GM12878 (cell line): ENCODE measurements around the gene LENG1. TPM values are rescaled to one million over a fixed set of nuclear protein-coding genes. Genes with fewer than 3 reads are reported as not detected.

Source experiments
- ATAC-seq: fragments of 200-7000 bp; cut with Tn5 transposase; 3 replicates; pipeline ENCODE4 v1.9.1; 2020; ENCODE audit warnings: mild to moderate bottlenecking, moderate library complexity
- BruUV-seq: library from RNA; stranded (reverse); fragments of 400-500 nt; replicated peaks from 2 replicates; lab custom pipeline; 2021; lab: Mats Ljungman, UMichigan
- CTCF ChIA-PET: fragments of 300-600 bp; sonication (Branson Sonifier 250); formaldehyde crosslinking; extraction: SDS; loops from one replicate; lab custom pipeline; 2021; ENCODE audit warnings: inconsistent platforms; lab: Yijun Ruan, JAX
- POLR2A ChIA-PET: fragments of 350-600 bp; formaldehyde crosslinking; extraction: SDS; loops from one replicate; lab custom pipeline; 2021; ENCODE audit warnings: inconsistent platforms; lab: Charles Lee
- RAD21 ChIA-PET: fragments of 300-600 bp; sonication (Branson Sonifier 250); formaldehyde crosslinking; loops from one replicate; lab custom pipeline; 2023; ENCODE audit warnings: antibody characterized with exemption; ENCODE audit not compliant: unreplicated experiment; lab: Charles Lee
- SMC1A ChIA-PET: fragments of 300-600 bp; sonication (Branson Sonifier 250); formaldehyde crosslinking; loops from one replicate; lab custom pipeline; 2023; ENCODE audit not compliant: unreplicated experiment, uncharacterized antibody; lab: Charles Lee
- DNase-seq: peaks from one replicate; pipeline ENCODE4 v3.0.0-alpha.2; 2011; ENCODE audit warnings: low read depth, low spot score
- FAIRE-seq: peaks from 3 replicates; lab custom pipeline; 2011; peaks lifted over from hg19 to GRCh38; lab: Jason Lieb, UNC
- H2AFZ ChIP-seq: 2 replicates; pipeline ENCODE4 v1.6.0; 2011; ENCODE audit warnings: low read depth, low read length, control low read depth; ENCODE audit not compliant: control insufficient read depth
- H3K27ac ChIP-seq: 2 replicates; pipeline ENCODE4 v1.5.1; 2011; ENCODE audit warnings: control low read depth; ENCODE audit not compliant: control insufficient read depth, insufficient read depth
- H3K27me3 ChIP-seq, 2 experiments: replicated peaks in 1 of 2; 2 replicates each; pipeline versions ENCODE4 v1.6.0 to v1.6.1; 2011; ENCODE audit warnings: low read length in 1 of 2; ENCODE audit not compliant: control insufficient read depth in 2 of 2, insufficient read depth in 2 of 2
- H3K36me3 ChIP-seq, 2 experiments: 2 replicates each; pipeline ENCODE4 v1.5.1; 2011; ENCODE audit warnings: low read length in 1 of 2; ENCODE audit not compliant: control insufficient read depth in 2 of 2, insufficient read depth in 2 of 2
- H3K4me1 ChIP-seq: 2 replicates; pipeline ENCODE4 v1.6.1; 2011; ENCODE audit warnings: mild to moderate bottlenecking, low read length, moderate library complexity, mixed read lengths; ENCODE audit not compliant: control insufficient read depth, insufficient read depth
- H3K4me2 ChIP-seq: 2 replicates; pipeline ENCODE4 v1.6.0; 2011; ENCODE audit warnings: control low read depth; ENCODE audit not compliant: control insufficient read depth, insufficient read depth
- H3K4me3 ChIP-seq: fragments of 200-600 bp; sonication (generic); 2 replicates; pipeline ENCODE4 v1.5.1; 2016
- H3K79me2 ChIP-seq: 2 replicates; pipeline ENCODE4 v1.6.0; 2011; ENCODE audit warnings: low read length; ENCODE audit not compliant: control insufficient read depth, insufficient read depth
- H3K9ac ChIP-seq: 2 replicates; pipeline ENCODE4 v1.8.0; 2011; ENCODE audit warnings: low read length, control low read depth, mixed read lengths; ENCODE audit not compliant: control insufficient read depth, insufficient read depth
- H3K9me3 ChIP-seq: replicated peaks from 3 replicates; pipeline ENCODE4 v1.5.1; 2011; ENCODE audit warnings: mild to moderate bottlenecking, low read length; ENCODE audit not compliant: control insufficient read depth, insufficient read depth
- H4K20me1 ChIP-seq: 2 replicates; pipeline ENCODE4 v1.6.0; 2011; ENCODE audit not compliant: control insufficient read depth, insufficient read depth
- CHD2 ChIP-seq: IDR thresholded peaks from 2 replicates; pipeline ENCODE4 v1.6.1; 2011; ENCODE audit warnings: low read depth, low read length, improper control_type of control experiment, borderline replicate concordance
- GABPA ChIP-seq: IDR thresholded peaks from 2 replicates; pipeline ENCODE4 v1.6.1; 2014; ENCODE audit warnings: antibody characterized with exemption, low read depth, mild to moderate bottlenecking, inconsistent platforms
- WGBS: methylation state at CpG from one replicate; pipeline ENCODE4 v1.1.6; 2016; ENCODE audit warnings: low lambda C conversion rate; ENCODE audit not compliant: insufficient replicate concordance, insufficient coverage; ENCODE audit errors: missing lambda C conversion rate; 5-methylcytosine and 5-hydroxymethylcytosine counted together
- in situ Hi-C: fragments of 300-500 bp; cut with MboI; formaldehyde crosslinking; loops from 9 replicates; pipeline ENCODE4 v1.14.3; 2018; ENCODE audit warnings: mixed read lengths
- intact Hi-C: fragments of 100-400 bp; cut with micrococcal nuclease; formaldehyde crosslinking; loops from one replicate; pipeline ENCODE4 v1.14.2; 2022; ENCODE audit not compliant: unreplicated experiment
- polyA plus RNA-seq, 11 experiments: library from polyadenylated mRNA; depleted of rRNA in 4 of 11; unstranded in 6 of 11; stranded (reverse) in 5 of 11; fragments of >200 nt; fragmentation: Nextera tagmentation in 4 of 11; fragmentation: Illumina TruSeq in 1 of 11; extraction: Ambion mirVana in 4 of 11; extraction: Trizol in 1 of 11; gene quantifications; 1 replicate in 1 of 11; 2 replicates in 10 of 11; pipeline versions ENCODE4 v1.2.1 to v1.2.3, GENCODE V29; 2011 to 2016; ENCODE audit warnings: inconsistent platforms in 2 of 11, missing spikeins in 2 of 11, low read depth in 1 of 11
- total RNA-seq, 4 experiments: library from RNA; depleted of rRNA in 3 of 4; stranded (reverse); fragments of >200 nt in 3 of 4; fragmentation: Illumina TruSeq in 1 of 4; extraction: Trizol in 1 of 4; gene quantifications; 2 replicates each; pipeline versions ENCODE4 v1.2.1 to v1.2.3, GENCODE V29; 2013 to 2021
- TF ChIP-seq, protein P1 (sequence below): IDR thresholded peaks from 2 replicates; pipeline ENCODE4 v1.6.1; 2012; ENCODE audit warnings: improper control_type of control experiment, low read depth, low read length; ENCODE audit not compliant: insufficient replicate concordance

LENG1 gene
- total and polyA plus RNA-seq, 10 of the 15 experiments (the other 5 are each of a cell fraction or from before 2014, with no cell fraction given): 0.21 to 10.8 (median 5.8) TPM

DNA sequence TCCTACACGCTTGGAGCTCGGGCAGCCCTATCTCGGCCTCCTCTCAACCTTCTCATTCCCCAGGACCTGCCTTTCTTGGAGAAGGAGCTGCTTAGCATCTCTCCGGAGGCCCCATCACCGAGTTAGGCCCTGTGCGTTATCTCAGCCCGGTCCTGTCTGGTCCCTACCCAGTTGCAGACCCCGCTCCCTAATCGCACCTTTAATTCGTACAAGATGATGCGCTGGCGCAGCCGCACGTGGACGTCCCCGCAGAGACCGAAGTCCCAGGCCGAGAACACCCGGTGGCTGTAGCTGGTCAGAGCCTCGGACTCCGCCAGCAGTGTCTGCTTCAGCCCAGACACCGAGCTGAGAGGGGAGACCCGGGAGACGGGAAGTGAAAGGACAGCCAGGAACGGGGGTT, 5.7 kb upstream of the LENG1 start:
- intact Hi-C loops (no loop called here), in situ Hi-C loops (no loop called here)
- no peaks in the 10 kb centered on the region for H3K36me3 ChIP-seq
- no peak overlapping the region for H3K27ac ChIP-seq
- H3K9me3 ChIP-seq: no peaks in the 10 kb centered on the region; the same call in 2 of the 3 replicates
- no peak overlapping the region for H3K4me3 ChIP-seq
- H3K79me2 ChIP-seq: no peaks in the 10 kb centered on the region; the same call in 1 of the 2 replicates
- ATAC-seq: no peak
- H3K4me1 ChIP-seq: peaks cover 4% of the 10 kb centered on the region; the same call in 1 of the 2 replicates
- no peak for FAIRE-seq
- DNase-seq: no peak
- POLR2A ChIA-PET: no interaction called here
- no peaks in the 10 kb centered on the region for H3K27me3 ChIP-seq
- no peak overlapping the region for H3K9ac ChIP-seq
- RAD21 ChIA-PET: no interaction called here
- no peak for TF ChIP-seq CHD2
- no peak for TF ChIP-seq GABPA
- TF ChIP-seq, protein P1, sequence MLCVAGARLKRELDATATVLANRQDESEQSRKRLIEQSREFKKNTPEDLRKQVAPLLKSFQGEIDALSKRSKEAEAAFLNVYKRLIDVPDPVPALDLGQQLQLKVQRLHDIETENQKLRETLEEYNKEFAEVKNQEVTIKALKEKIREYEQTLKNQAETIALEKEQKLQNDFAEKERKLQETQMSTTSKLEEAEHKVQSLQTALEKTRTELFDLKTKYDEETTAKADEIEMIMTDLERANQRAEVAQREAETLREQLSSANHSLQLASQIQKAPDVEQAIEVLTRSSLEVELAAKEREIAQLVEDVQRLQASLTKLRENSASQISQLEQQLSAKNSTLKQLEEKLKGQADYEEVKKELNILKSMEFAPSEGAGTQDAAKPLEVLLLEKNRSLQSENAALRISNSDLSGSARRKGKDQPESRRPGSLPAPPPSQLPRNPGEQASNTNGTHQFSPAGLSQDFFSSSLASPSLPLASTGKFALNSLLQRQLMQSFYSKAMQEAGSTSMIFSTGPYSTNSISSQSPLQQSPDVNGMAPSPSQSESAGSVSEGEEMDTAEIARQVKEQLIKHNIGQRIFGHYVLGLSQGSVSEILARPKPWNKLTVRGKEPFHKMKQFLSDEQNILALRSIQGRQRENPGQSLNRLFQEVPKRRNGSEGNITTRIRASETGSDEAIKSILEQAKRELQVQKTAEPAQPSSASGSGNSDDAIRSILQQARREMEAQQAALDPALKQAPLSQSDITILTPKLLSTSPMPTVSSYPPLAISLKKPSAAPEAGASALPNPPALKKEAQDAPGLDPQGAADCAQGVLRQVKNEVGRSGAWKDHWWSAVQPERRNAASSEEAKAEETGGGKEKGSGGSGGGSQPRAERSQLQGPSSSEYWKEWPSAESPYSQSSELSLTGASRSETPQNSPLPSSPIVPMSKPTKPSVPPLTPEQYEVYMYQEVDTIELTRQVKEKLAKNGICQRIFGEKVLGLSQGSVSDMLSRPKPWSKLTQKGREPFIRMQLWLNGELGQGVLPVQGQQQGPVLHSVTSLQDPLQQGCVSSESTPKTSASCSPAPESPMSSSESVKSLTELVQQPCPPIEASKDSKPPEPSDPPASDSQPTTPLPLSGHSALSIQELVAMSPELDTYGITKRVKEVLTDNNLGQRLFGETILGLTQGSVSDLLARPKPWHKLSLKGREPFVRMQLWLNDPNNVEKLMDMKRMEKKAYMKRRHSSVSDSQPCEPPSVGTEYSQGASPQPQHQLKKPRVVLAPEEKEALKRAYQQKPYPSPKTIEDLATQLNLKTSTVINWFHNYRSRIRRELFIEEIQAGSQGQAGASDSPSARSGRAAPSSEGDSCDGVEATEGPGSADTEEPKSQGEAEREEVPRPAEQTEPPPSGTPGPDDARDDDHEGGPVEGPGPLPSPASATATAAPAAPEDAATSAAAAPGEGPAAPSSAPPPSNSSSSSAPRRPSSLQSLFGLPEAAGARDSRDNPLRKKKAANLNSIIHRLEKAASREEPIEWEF: no peak
- no peak overlapping the region for H2AFZ ChIP-seq
- CTCF ChIA-PET: interaction anchor here (1.2 kb wide), 1 partner anchor 224 kb away, joined by 6 read pairs; no protein-coding TSS in a partner anchor
- WGBS: 87% methylated on average over 25 of the region's 25 CpGs
- SMC1A ChIA-PET: no interaction called here
- BruUV-seq: no TSS peak
- no peak overlapping the region for H3K4me2 ChIP-seq
- no peaks in the 10 kb centered on the region for H4K20me1 ChIP-seq
